ENCODE results near the gene TSACC.
"Not testable (repeated sequence)": the region's sequence is repeated elsewhere in the genome, so short reads cannot be mapped to it uniquely, and the experiment has no call there.

TSACC gene

GRCh38 chr1:156346035-156346434, 7.7 kb downstream of the TSACC start:
- not testable (repeated sequence) for DNase-seq (ENCODE audit: low read depth, low spot score)

GRCh38 chr1:156346636-156347035, 8.3 kb downstream of the TSACC start:
- DNase-seq (ENCODE audit: low read depth, low spot score), result peak; percentile 52

DNA sequence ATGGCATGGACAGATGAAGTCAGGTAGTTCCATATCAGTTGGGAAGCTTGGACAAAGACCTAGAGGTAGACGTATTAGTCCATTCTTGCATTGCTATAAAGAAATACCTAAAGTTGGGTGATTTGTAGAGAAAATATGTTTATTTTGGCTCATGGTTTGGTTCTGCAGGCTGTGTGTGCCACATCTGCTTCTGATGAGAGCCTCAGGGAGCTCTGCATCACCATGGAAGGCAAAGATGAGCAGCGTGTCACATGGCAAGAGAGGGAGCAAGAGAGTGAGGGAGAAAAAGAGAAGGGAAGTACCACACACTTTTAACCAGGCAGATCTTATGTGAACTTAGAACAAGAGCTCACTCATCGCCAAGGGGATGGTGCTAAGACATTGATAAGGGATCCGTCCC, 9.0 kb downstream of the TSACC start:
- no peak for DNase-seq (ENCODE audit: low read depth, low spot score)

DNA sequence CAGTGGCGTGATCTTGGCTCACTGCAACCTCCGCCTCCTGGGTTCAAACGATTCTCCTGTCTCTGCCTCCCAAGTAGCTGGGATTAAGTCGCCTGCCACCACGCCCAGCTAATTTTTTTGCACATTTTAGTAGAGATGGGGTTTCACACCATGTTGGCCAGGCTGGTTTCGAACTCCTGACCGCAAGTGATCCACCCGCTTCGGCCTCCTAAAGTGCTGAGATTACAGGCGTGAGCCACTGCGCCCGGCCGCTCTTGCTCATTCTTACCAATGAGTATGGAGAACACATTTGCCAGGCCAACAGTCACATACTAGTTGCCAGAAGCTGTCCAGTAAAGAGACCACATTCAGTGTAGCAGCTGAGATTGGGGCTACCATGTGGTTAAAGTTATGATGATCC, 14.2 kb downstream of the TSACC start:
- not testable (repeated sequence) for DNase-seq (ENCODE audit: low read depth, low spot score)

GRCh38 chr1:156356262-156356874, 18.0 kb downstream of the TSACC start:
- no peak for DNase-seq (ENCODE audit: low read depth, low spot score)

DNA sequence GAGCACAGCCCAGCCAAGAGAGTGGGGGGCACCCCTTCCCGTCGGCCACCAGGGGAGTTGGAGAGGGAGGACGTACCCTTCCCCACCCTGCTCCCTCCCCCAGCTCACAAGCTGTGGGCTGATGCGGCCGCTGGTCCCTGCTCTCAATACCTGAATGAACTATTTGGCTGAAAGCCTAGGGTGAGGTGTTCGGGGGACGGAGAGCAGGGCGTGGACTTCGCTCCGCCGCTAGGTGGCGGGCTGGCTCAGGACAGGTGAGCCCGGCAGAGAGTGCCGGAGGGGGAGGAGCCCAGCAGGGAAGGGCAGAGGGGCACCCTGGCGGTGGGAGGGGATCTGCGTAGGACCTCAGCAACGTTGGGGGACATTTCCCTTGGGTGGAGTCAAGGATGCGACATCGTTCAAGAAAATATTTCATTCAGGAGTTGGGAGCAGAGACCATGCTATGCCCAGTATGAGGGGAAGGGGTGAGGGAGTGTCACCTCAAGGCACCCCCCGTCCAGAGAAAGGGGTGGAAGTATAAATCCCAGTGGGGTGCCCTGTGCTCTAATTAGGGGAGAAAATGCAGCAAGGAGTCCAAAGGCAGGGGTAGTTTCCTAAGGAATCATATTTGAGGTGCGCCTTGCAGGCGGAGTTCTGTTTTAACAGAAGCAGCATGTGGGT, 18.7 kb downstream of the TSACC start:
- DNase-seq (ENCODE audit: low read depth, low spot score), result peak; percentile 93

- no peak for DNase-seq (ENCODE audit: low read depth, low spot score)
Measured at GRCh38 chr1:156357977-156358376, 19.7 kb downstream of the TSACC start.

DNA sequence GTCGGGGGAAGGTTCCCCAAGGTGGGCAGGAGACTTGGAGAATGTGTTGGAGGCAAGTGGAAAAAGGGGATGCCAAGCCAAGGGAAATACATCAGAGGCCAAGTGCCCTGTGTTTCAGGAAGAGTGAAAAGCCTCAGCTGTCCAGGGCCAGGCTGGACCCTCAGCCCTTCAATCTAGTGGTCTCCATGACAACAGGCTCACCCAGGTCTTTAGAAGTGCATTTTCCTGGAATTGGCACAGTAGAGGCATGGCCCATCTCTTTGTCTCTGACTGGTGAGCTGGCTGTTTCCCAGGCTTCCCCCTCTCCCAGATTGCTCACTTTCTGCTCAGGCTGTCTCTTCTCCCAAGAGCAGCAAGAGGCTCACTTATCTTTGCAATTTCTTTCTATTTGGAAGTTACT, 20.3 kb downstream of the TSACC start:
- no peak for DNase-seq (ENCODE audit: low read depth, low spot score)

GRCh38 chr1:156359249-156359648, 20.9 kb downstream of the TSACC start:
- DNase-seq (ENCODE audit: low read depth, low spot score), result no peak

DNA sequence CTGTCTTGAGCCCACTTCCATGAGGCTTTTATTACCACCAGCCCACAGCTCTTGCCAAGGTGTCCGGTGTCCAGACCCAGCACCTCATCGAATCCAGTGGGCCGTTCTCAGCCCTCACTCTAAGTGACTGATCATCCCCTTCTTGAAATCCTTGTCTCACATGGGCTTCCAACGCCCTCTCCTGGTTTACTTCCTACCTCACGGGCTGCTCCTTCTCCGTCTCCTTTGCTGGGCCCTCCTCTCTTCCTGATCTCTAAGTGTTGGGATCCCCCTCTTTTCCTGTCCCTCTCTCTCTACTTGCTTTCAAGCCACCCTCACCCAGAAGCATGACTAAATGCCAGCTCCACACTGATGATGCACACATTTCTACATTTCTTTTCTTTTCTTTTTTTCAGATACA, 21.6 kb downstream of the TSACC start:
- peak; percentile 66 for DNase-seq (ENCODE audit: low read depth, low spot score)

DNA sequence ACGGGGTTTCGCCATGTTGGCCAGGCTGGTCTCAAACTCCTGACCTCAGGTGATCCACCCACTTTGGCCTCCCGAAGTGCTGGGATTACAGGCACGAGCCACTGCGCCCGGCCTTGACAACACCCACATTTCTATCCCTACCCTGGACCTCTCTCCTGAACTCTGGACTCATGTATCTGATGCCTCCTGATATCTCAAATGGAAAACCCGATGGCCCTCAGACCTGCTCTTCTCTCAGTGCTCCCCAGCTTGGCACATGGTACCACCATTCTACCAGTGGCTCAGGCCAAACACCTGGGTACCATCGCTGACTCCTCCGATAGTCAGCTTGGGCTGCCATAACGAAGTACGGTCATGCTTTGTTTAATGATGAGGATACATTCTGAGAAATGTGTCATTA, 22.2 kb downstream of the TSACC start:
- DNase-seq (ENCODE audit: low read depth, low spot score), result no peak

DNA sequence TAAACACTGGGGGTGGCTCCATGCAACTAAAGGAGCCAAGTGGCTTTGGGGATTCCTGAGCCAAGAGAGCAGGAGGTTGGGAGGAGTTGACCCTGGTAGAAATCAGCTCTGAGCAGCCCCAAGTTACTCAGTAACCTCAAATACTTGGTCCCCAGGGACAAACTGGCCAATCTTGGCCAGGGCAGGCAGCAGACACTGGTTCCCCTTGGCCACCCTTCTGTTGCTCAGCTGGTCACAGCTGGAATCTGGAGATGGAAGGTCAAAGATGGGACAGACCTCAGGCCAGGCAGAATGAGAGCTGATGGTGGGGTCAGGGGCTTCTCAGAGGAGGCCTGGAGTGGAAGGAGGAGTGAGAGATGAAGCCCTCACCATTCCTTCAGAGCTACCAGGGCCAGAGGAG, 27.4 kb downstream of the TSACC start:
- no peak for DNase-seq (ENCODE audit: low read depth, low spot score)

- no peak for DNase-seq (ENCODE audit: low read depth, low spot score)
Measured at GRCh38 chr1:156366378-156367166, 28.2 kb downstream of the TSACC start.

DNA sequence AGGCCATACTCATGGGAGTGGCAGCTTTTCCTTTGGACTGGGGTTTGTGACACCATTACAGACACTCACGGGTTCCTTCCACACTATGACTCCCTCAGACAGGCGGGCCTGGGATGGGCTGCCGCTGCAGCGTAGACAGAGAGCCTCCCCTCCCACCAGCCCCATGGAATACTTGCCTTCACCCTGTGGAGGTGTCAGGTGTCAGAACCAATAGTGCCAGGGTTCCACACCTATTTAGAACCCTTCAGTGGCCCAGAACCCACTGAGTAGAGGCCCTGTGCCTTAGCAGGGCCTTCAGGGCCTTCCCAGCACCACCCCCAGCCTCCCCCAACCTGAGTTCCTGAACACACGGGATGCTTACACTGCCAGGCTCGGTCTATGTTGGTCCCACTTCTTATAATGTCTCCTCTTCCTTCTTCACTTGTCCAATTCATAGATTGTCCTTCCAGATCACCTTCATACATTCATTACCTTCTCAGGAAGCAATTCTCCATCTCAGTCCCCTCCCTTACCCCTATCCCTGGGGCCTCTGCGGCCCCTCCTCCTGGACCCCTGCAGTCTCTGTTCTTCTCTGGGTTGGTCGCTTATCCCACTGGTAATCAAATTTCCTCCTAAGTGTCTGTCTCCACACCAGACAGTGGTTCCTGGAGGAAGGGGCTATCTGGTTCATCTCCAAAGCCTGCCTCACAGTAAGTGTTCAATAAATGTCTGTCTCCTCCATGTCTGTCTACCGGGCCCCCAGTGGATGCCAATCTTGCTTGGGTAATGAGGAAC, 29.2 kb downstream of the TSACC start:
- no peak for DNase-seq (ENCODE audit: low read depth, low spot score)

GRCh38 chr1:156368157-156368658, 29.9 kb downstream of the TSACC start:
- no peak for DNase-seq (ENCODE audit: low read depth, low spot score)

GRCh38 chr1:156368889-156369684, 30.8 kb downstream of the TSACC start, which contains the start of gene RHBG:
Gene RHBG (plus strand): TSS chr1:156369211. CDS start chr1:156369250, 39 bp downstream.
- peak; percentile 87 for DNase-seq (ENCODE audit: low read depth, low spot score)

DNA sequence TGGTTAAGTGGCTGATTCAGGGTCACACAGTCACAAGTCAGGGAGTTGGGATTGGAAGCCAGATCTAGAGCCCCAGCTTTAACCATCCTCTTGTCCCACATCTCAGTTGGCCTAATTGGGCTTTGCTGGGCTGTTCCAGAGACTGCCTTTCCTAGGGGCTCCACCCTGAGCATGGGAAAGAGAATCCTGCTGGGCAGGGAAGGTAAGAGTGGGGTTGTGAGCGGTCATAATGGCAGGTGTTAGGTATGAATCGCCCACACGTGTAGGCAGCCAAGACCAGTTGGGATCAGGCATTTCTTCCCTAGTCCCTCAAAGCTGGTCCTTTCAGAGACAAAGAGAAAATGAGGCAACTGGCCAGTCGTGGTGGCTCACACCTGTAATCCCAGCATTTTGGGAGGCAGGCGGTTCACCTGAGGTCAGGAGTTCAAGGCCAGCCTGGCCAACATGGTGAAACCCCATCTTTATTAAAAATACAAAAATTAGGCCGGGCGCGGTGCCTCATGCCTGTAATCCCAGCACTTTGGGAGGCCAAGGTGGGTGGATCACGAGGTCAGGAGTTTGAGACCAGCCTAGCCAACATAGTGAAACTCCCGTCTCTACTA, 31.5 kb downstream of the TSACC start:
- DNase-seq (ENCODE audit: low read depth, low spot score), result not testable (repeated sequence)

DNA sequence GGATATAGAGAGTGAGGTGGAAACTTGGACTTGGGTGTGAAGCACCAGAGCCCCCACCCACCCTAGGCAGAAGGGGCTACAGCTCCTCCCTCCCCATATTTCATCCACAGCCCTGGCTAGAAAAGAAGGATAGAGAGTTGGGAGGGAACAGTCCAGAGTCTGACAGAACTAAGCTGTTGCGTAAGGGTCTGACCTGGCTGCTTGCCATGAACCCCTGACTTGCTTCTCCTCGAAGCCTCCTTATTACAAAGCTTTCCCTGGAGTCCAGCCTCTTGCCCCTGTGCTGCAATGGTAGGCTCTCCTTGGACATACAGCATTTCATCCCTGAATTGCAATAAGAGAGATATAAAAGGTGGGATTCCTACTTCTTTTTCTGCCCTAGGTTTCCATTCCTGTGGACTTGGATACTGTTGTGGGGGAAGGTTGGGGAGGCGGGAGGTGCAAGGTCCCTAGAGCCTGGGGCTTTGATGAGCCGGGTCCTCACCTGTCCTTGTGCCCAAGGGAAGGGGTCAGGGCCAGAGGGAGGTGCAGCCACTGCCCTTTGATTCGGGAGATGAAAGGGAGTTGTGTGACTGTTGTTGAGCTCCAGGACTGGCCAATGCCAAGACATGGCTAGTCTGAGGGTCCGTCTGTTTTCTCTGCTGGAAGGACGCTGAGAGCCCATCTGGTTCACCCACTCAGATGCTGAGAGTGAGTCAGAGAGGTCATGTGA, 33.4 kb downstream of the TSACC start:
- DNase-seq (ENCODE audit: low read depth, low spot score), result no peak

DNA sequence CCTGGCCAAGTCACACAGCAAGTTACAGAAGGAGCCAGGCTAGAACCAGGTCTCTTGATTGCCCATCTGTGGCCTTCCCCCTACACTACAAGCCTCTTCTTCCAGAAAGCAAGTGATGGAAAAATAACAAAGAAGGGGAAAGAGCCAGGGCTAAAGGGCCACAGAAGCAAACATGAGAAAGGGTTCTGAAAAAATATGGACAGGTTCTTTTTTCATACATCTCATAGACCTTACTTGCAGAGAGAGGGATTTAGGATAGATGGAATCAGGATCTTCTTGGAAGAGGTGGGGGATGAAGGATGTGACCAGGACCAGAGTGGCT, 33.9 kb downstream of the TSACC start:
- no peak for DNase-seq (ENCODE audit: low read depth, low spot score)

DNA sequence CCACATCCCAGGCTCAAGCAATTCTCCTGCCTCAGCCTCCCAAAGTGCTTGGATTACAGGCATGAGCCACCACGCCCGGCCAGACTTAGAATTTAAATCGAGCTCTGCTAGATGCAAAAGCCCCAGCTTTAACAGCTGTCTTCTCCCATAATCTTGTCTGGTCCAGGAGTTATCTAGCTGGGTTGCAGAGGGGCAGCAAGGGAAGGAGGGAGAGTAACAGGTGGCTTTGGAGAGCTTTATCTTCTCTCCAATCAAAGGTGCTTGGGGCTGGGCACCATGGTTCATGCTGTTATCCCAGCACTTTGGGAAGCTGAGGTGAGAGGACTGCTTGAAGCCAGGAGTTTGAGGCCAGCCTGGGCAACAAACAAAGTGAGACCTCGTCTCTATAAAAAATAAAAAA, 34.5 kb downstream of the TSACC start:
- DNase-seq (ENCODE audit: low read depth, low spot score), result no peak

All from ELF-1 (cell line).